GM21447 (cell line): ENCODE results near the gene SLC6A4.

Source experiments
- ATAC-seq: cut with Tn5 transposase; IDR thresholded peaks from one replicate; pipeline ENCODE4 v1.9.1; 2021; ENCODE audit not compliant: unreplicated experiment

Gene SLC6A4

GRCh38 chr17:30235386-30236296, at the start of gene SLC6A4:
SLC6A4 (minus strand) TSS chr17:30235697; CDS start chr17:30221958, 13,739 bp downstream.
- ATAC-seq = no peak

DNA sequence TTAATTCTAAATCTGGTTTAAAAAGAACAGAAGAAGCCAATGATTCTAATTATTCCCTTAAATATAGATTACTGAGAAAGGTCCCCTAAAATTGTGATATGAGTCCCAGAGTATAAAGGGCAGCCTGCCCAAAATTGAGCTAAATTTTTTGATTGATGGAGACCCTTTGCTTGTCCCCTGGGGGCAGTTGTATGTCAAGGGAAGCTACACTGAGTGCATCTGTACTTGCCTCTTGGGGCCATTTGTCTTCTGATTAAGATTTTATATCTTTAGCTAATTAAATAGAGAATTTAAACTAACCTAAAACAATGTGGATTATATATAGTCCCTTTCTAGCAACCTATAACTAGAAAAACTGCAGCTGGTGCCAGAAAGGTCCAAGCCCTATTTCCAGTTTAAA, 43.7 kb upstream of the SLC6A4 start:
- ATAC-seq = no peak

- no peak for ATAC-seq
Measured at GRCh38 chr17:30278032-30278431, 42.5 kb upstream of the SLC6A4 start.

DNA sequence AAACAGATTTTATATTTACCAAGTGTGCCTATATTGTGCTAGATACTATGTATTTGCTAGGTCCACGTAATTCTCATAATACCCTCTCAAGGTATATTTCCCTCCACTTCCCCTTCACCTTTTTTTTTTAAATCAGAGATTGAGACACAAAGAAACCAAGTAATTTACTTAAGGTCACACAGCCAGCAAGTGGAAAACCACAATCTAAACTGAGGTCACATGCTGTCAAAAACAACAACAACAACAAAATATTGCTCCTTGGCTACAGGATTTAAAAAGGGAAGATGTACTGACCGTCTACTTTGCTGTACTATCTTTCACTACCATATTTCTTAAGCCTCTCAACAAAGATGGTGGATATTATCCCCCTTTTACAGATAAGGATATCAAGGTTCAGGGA, 40.4 kb upstream of the SLC6A4 start:
- no peak for ATAC-seq

DNA sequence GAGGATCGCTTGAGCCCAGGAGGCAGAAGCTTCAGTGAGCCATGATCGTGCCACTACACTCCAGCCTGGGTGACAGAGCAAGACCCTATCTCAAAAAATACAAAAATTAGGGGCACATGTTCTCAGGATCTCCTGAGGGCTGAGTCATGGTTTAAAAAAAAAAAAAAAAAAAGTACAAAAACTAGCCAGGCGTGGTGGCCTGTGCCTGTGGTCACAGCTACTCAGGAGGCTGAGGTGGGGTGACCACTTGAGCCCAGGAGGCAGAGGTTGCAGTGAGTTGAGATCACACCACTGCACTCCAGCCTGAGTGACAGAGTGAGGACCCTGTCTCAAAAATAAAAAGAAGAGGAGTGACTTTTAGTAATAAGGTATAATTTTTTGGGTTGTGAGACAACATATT, 39.4 kb upstream of the SLC6A4 start:
- no peak for ATAC-seq

DNA sequence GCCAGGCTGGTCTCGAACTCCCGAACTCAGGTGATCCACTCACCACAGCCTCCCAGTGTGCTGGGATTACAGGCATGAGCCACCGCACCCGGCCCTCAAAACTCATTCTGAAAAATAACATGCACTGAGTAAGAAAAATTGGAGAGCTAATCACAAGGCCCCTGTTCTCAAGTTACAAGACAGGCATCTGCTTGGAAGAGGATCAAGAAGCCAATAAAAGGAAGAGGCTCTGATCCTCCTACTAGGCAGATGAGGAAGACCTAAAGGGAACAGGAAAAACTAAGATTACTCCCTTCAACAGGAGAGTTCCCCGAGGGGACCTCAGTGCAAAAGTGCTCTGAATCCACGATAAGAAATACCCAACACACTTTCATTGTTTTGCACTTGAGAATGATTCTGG, 37.9 kb upstream of the SLC6A4 start:
- no peak for ATAC-seq

- no peak for ATAC-seq
Measured at GRCh38 chr17:30271102-30271501, 35.6 kb upstream of the SLC6A4 start.

- no peak for ATAC-seq
Measured at GRCh38 chr17:30267625-30268024, 32.1 kb upstream of the SLC6A4 start.

DNA sequence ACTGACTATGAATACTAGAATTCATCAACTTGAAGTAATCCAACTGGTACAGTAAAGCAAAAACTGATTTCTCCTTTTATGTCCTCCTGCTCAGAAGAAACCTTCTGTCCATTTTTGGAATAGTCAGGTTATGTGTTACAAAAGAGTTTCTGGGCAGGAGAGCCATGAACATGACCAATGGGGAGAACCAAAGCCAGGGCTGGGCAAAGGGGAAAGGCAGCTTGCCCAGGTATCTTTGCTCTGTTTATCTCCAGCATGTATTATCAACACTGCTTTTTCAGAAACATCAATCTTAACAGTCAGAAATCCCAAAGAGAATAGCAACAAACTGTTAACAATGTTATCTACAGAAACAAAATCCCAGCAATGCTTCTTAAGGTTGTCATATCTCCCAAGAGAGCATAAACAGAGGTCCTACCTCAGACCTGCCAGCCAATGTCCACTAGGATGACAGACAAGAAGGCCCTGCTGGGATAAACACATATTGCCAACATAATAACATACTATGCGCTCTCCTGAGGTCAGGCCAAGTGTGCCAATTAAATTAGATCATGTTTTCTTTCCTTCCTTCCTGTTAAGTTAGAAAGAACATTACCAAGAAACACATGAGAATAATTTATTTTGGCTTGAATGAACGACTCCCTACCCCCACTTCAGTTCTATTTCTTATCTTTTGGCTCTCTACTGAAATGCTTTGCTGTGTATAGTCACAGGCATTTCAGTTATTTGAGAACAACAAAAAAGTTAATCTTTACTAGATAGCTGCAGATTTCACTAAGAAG, 28.2 kb upstream of the SLC6A4 start:
- ATAC-seq = no peak

DNA sequence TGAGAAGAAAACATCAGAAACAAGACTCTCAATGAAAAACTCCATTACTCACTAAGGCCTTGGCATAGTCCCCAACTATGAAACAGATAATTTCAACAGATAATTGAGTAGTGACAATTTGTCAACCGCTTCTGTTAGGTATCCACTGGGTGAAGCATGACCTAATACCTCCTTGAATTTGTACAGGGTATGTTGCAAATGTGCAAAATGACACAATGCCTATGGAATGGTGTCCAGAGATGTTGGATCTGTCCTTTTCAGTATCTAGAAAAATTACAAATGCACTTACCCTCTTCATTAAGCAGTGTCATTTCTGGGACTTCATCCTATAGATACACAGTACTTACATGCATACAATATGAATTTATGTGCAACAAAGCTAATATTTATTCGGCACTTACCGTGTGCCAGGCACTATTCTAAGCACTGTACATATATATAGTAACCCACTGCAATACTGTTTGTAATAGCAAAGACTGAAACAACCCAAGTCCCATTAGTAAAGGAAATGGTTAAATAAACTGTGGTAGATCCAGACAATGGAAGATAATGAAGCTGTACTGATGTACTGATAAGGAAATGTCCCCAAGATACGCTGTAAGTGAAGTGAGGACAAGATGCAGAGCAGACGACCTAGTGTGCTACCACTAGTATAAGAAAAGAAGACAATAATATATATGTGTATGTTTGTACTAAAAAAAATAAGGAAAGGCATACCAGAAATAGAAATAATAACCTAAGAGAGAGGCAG, 21.4 kb upstream of the SLC6A4 start:
- no peak for ATAC-seq

GRCh38 chr17:30254150-30254549, 18.7 kb upstream of the SLC6A4 start:
- ATAC-seq = no peak

DNA sequence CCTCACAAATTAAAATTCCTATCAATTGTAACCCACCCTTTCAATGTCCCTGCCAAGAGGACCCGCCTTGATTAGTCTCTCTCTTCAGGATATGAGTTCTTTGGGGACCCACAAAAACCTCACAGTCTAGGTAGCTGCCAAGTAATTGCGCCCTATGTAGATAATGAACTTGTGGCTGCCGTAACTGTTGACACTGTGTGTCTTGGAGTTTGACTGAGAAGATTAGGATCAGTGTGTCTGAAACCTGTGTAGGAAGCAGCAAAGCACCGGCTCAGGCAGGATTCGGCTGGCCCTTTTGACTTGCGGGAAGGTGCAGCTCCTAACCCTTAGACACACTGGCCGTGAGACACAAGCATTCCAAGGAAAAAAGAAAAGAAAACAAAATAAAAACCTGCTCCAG, 17.8 kb upstream of the SLC6A4 start:
- no peak for ATAC-seq

DNA sequence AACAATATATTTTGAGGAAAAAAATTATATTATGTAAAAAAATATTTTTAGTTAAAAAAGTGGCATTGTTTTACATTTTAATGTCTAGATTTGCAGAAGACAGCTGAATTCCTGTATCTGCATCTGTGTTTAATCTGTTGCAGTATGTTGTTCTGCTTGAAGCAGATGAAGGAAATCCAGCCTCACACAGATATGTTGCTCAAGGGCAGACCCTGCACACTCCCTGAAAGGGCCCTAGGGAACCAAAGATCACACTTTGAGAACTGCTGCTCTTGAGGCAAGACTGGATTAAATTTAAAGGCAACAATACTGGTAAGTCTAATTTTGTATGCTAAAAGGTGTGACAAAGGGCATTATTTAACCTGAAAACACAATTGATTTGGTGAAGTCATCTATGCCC, 16.4 kb upstream of the SLC6A4 start:
- no peak for ATAC-seq

GRCh38 chr17:30249460-30249859, 14.0 kb upstream of the SLC6A4 start:
- no peak for ATAC-seq

DNA sequence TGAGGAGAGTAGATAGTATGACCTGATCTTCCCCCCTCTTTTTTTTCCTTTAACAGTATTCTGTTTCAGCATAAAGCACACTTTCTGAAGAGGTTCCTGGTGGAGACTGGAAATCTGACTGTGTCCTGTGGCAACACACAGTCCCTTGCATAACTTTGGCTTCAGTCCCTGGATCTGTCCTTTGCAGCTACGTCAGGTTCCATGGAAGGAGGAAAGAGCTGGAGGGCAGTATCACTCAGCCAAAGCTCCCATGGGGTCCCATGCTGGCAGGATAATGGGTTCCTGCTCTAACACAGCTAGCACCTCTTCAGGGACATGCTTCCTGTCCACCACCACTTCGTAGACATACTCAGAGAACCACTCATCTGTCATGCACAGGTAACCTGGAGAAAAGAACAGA, 13.3 kb upstream of the SLC6A4 start:
- ATAC-seq = no peak

- no peak for ATAC-seq
Measured at GRCh38 chr17:30246460-30246859, 11.0 kb upstream of the SLC6A4 start.

GRCh38 chr17:30244853-30245385, 9.4 kb upstream of the SLC6A4 start:
- no peak for ATAC-seq

- no peak for ATAC-seq
Measured at GRCh38 chr17:30243568-30243967, 8.1 kb upstream of the SLC6A4 start.

DNA sequence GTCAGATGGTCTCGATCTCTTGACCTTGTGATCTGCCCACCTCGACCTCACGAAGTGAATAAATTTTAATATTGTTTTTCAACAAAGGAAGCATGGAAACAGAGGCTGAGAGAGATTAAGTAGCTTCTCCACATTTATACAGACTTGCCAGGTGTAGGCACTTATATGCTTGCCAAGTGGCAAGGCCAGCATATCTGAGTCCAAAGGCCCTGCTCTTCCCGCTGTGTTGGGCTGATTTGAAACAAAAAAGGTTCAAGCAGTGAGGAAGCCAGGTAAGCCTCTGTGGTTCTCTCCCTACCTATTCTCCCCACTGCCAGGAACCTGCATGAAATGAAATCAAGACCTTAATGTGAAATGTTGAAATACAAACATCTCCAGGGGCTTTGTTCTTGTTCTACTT, 7.5 kb upstream of the SLC6A4 start:
- ATAC-seq = no peak

DNA sequence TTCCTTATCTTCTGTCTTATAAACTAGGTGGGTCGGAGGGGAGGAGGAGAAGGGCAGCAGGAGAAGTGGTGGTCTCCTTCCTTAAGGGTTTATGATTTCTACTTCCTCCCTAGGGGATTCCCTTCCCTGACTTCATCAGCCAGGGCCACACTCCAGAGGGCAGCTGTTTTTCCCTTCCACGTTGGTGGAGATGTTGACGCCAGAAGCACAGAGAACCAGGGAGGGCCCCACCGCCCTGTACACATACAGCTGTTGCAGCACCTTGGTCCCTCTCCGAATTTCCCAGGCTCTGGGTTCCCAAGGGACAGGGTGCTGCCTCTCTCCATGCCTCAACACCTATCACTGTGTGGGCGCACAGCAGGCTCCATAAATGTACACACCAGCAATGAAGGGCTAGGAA, 5.6 kb upstream of the SLC6A4 start:
- ATAC-seq = no peak

- ATAC-seq = no peak
Measured at GRCh38 chr17:30240177-30240576, 4.7 kb upstream of the SLC6A4 start.
